Superior temporal gyrus (tissue), 1 donor: Measurements from ENCODE around the gene VTN.
A peak's percentile ranks its signal among the peaks of the same experiment; 100 is the strongest.

Source experiments
- DNase-seq: peaks from one replicate; pipeline ENCODE4 v3.0.0-alpha.2; 2016; ENCODE audit errors: extremely low spot score

VTN gene

GRCh38 chr17:28320215-28321061 lies 49.7 kb downstream of the VTN start:
- DNase-seq = no peak

- no peak for DNase-seq
These were observed 50.5 kb downstream of the VTN start for GRCh38 chr17:28319598-28319935.

DNA sequence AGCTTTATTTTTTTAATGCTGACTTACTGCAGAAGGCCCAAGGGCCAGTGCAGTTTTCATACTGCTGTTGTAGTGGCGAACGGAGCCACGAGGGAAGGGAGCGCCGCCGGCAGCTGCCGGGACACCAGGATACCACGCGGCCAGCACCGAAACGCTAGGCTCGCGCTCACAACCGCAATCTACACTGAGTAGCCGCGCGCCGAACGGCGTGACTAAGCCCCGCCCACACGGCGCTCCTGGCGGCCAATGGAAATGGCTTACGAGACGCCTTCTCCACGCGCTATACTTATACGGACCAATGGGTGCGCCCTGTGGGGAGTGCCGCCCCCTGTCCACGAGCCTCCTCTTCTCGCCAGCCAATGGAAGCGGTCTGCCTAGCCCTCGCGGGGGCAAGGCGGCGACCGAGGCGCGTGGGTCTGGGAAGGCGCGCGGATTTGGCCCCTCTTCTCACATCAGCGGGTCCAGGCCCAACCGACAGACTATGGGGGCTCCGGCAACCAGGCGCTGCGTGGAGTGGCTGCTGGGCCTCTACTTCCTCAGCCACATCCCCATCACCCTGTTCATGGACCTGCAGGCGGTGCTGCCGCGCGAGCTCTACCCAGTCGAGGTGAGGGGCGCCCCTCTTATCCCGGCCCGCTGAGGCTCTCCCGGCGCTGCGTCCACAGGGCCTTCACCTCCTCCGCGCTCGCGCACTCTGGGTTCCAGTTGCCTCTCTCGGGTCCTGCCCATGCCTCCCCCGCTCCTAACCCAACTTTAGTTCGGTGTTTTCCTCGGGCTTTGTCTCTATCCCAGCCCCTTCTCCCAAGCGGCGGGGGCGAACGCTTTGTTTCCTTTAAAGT lies 51.1 kb downstream of the VTN start, which contains the start of gene TMEM97:
TMEM97 (plus strand) TSS at position 442 of the 839 bp plus-strand sequence; CDS start at position 482, 40 bp downstream.
- DNase-seq = peak; percentile 99

- no peak for DNase-seq
These were observed 51.9 kb downstream of the VTN start for GRCh38 chr17:28317966-28318758.
